ENCODE measurements around the gene CTF1. TPM values are rescaled to one million over a fixed set of nuclear protein-coding genes. Genes with fewer than 3 reads are reported as not detected.
"Not testable (repeated sequence)": the region's sequence is repeated elsewhere in the genome, so short reads cannot be mapped to it uniquely, and the experiment has no call there.

Gene CTF1
- total and polyA plus RNA-seq, 2 donors, result 0.38 to 3.8 TPM

DNA sequence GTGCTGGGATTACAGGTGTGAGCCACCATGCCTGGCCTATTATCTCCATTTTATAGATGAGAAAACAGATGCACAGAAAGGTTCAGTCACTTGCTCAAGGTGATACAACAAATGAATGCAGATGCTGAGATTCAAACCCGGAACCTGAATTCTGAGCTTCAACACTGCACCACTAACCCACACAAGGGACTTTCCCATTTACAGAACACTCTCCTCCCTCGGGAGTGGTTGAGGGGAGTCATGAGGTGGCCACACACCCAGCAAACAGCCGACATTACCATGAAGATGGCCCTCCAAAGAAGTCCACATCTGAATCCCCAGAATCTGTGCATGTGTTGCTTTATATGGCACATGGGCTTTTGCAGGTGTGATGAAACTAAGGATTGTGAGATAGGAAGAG lies 11.7 kb upstream of the CTF1 start:
- H3K36me3 ChIP-seq (ENCODE audit: control insufficient read depth in 2 of 2, insufficient read depth in 2 of 2, low read length in 1 of 2), result peaks cover 26 to 34% of the 10 kb centered on the region in 2 donors
- no peak overlapping the region for H3K4me3 ChIP-seq (ENCODE audit: low read length in 2 of 2)
- H3K27ac ChIP-seq (ENCODE audit: low read depth in 1 of 2, low read length in 1 of 2), result no peak overlapping the region
- peaks cover 0 to 13% of the 10 kb centered on the region in 2 donors for H3K4me1 ChIP-seq (ENCODE audit: control insufficient read depth in 2 of 2, insufficient read depth in 2 of 2, low read length in 2 of 2)
- DNase-seq (ENCODE audit: low read depth in 6 of 9, low spot score in 9 of 9), result no peak
- 91% methylated on average over 3 of the region's 3 CpGs for WGBS
- no peaks in the 10 kb centered on the region for H3K27me3 ChIP-seq (ENCODE audit: control insufficient read depth in 2 of 2, insufficient read depth in 1 of 2, low read length in 1 of 2)
- no peaks in the 10 kb centered on the region for H3K9me3 ChIP-seq (ENCODE audit: control insufficient read depth in 2 of 2, insufficient read depth in 1 of 2, low read length in 1 of 2)

GRCh38 chr16:30885196-30885595 lies 11.2 kb upstream of the CTF1 start:
- Histone ChIP-seq H3K27ac (ENCODE audit: low read depth in 1 of 2, low read length in 1 of 2) (no peak overlapping the region), H3K27me3 (ENCODE audit: control insufficient read depth in 2 of 2, insufficient read depth in 1 of 2, low read length in 1 of 2) (no peaks in the 10 kb centered on the region), H3K4me1 (ENCODE audit: control insufficient read depth in 2 of 2, insufficient read depth in 2 of 2, low read length in 2 of 2) (peaks cover 0 to 13% of the 10 kb centered on the region in 2 donors), H3K36me3 (ENCODE audit: control insufficient read depth in 2 of 2, insufficient read depth in 2 of 2, low read length in 1 of 2) (peaks cover 26 to 37% of the 10 kb centered on the region in 2 donors), H3K9me3 (ENCODE audit: control insufficient read depth in 2 of 2, insufficient read depth in 1 of 2, low read length in 1 of 2) (no peaks in the 10 kb centered on the region), H3K4me3 (ENCODE audit: low read length in 2 of 2) (no peak overlapping the region)
- 98% methylated on average over 9 of the region's 9 CpGs for WGBS
- no peak for DNase-seq (ENCODE audit: low read depth in 6 of 9, low spot score in 9 of 9)

- WGBS, result 94% methylated on average over 1 of the region's 1 CpG
- no peak overlapping the region for H3K27ac ChIP-seq (ENCODE audit: low read depth in 1 of 2, low read length in 1 of 2)
Measured at GRCh38 chr16:30886145-30886544, 10.3 kb upstream of the CTF1 start.

GRCh38 chr16:30887927-30888326 lies 8.5 kb upstream of the CTF1 start:
- WGBS, result 96% methylated on average over 9 of the region's 9 CpGs
- Histone ChIP-seq H3K4me1 (ENCODE audit: control insufficient read depth in 2 of 2, insufficient read depth in 2 of 2, low read length in 2 of 2) (peaks cover under 1 to 8% of the 10 kb centered on the region in 2 donors), H3K27ac (ENCODE audit: low read depth in 1 of 2, low read length in 1 of 2) (no peak overlapping the region), H3K36me3 (ENCODE audit: control insufficient read depth in 2 of 2, insufficient read depth in 2 of 2, low read length in 1 of 2) (peaks cover 26 to 45% of the 10 kb centered on the region in 2 donors), H3K4me3 (ENCODE audit: low read length in 2 of 2) (no peak overlapping the region), H3K27me3 (ENCODE audit: control insufficient read depth in 2 of 2, insufficient read depth in 1 of 2, low read length in 1 of 2) (no peaks in the 10 kb centered on the region), H3K9me3 (ENCODE audit: control insufficient read depth in 2 of 2, insufficient read depth in 1 of 2, low read length in 1 of 2) (no peaks in the 10 kb centered on the region)
- no peak for DNase-seq (ENCODE audit: low read depth in 6 of 9, low spot score in 9 of 9)

More at GRCh38 chr16:30886145-30886544, 10.3 kb upstream of the CTF1 start:
- no peaks in the 10 kb centered on the region for H3K27me3 ChIP-seq (ENCODE audit: control insufficient read depth in 2 of 2, insufficient read depth in 1 of 2, low read length in 1 of 2)
- no peaks in the 10 kb centered on the region for H3K9me3 ChIP-seq (ENCODE audit: control insufficient read depth in 2 of 2, insufficient read depth in 1 of 2, low read length in 1 of 2)
- H3K4me1 ChIP-seq (ENCODE audit: control insufficient read depth in 2 of 2, insufficient read depth in 2 of 2, low read length in 2 of 2), result peaks cover 0 to 13% of the 10 kb centered on the region in 2 donors
- no peak for DNase-seq (ENCODE audit: low read depth in 6 of 9, low spot score in 9 of 9)
- H3K36me3 ChIP-seq (ENCODE audit: control insufficient read depth in 2 of 2, insufficient read depth in 2 of 2, low read length in 1 of 2), result peaks cover 26 to 37% of the 10 kb centered on the region in 2 donors
- no peak overlapping the region for H3K4me3 ChIP-seq (ENCODE audit: low read length in 2 of 2)

- Histone ChIP-seq H3K27ac (ENCODE audit: low read depth in 1 of 2, low read length in 1 of 2) (no peak overlapping the region), H3K4me1 (ENCODE audit: control insufficient read depth in 2 of 2, insufficient read depth in 2 of 2, low read length in 2 of 2) (peaks cover 10 to 14% of the 10 kb centered on the region in 2 donors), H3K9me3 (ENCODE audit: control insufficient read depth in 2 of 2, insufficient read depth in 1 of 2, low read length in 1 of 2) (no peaks in the 10 kb centered on the region), H3K36me3 (ENCODE audit: control insufficient read depth in 2 of 2, insufficient read depth in 2 of 2, low read length in 1 of 2) (peaks cover 26 to 45% of the 10 kb centered on the region in 2 donors), H3K27me3 (ENCODE audit: control insufficient read depth in 2 of 2, insufficient read depth in 1 of 2, low read length in 1 of 2) (no peaks in the 10 kb centered on the region), H3K4me3 (ENCODE audit: low read length in 2 of 2) (no peak overlapping the region)
- DNase-seq (ENCODE audit: low read depth in 6 of 9, low spot score in 9 of 9), result no peak
- WGBS, result 98% methylated on average over 8 of the region's 8 CpGs
Measured at GRCh38 chr16:30888856-30889499, 7.4 kb upstream of the CTF1 start.

GRCh38 chr16:30889721-30890120 lies 6.7 kb upstream of the CTF1 start:
- peaks cover 12 to 20% of the 10 kb centered on the region in 2 donors for H3K4me1 ChIP-seq (ENCODE audit: control insufficient read depth in 2 of 2, insufficient read depth in 2 of 2, low read length in 2 of 2)
- 93% methylated on average over 5 of the region's 5 CpGs for WGBS
- H3K36me3 ChIP-seq (ENCODE audit: control insufficient read depth in 2 of 2, insufficient read depth in 2 of 2, low read length in 1 of 2), result peaks cover 26 to 41% of the 10 kb centered on the region in 2 donors

GRCh38 chr16:30891043-30891823 lies 5.2 kb upstream of the CTF1 start:
- H3K36me3 ChIP-seq (ENCODE audit: control insufficient read depth in 2 of 2, insufficient read depth in 2 of 2, low read length in 1 of 2), result peaks cover 22 to 33% of the 10 kb centered on the region in 2 donors
- not testable (repeated sequence) for DNase-seq (ENCODE audit: low read depth in 6 of 9, low spot score in 9 of 9); H3K9me3 ChIP-seq (ENCODE audit: control insufficient read depth in 2 of 2, insufficient read depth in 1 of 2, low read length in 1 of 2); H3K4me3 ChIP-seq (ENCODE audit: low read length in 2 of 2); H3K27me3 ChIP-seq (ENCODE audit: control insufficient read depth in 2 of 2, insufficient read depth in 1 of 2, low read length in 1 of 2); H3K27ac ChIP-seq (ENCODE audit: low read depth in 1 of 2, low read length in 1 of 2)
- 98% methylated on average over 15 of the region's 15 CpGs for WGBS
- H3K4me1 ChIP-seq (ENCODE audit: control insufficient read depth in 2 of 2, insufficient read depth in 2 of 2, low read length in 2 of 2), result peaks cover 12 to 28% of the 10 kb centered on the region in 2 donors

More at GRCh38 chr16:30889721-30890120, 6.7 kb upstream of the CTF1 start:
- Histone ChIP-seq H3K9me3 (ENCODE audit: control insufficient read depth in 2 of 2, insufficient read depth in 1 of 2, low read length in 1 of 2) (no peaks in the 10 kb centered on the region), H3K27ac (ENCODE audit: low read depth in 1 of 2, low read length in 1 of 2) (no peak overlapping the region), H3K4me3 (ENCODE audit: low read length in 2 of 2) (no peak overlapping the region), H3K27me3 (ENCODE audit: control insufficient read depth in 2 of 2, insufficient read depth in 1 of 2, low read length in 1 of 2) (no peaks in the 10 kb centered on the region)
- DNase-seq (ENCODE audit: low read depth in 6 of 9, low spot score in 9 of 9), result no peak

- Histone ChIP-seq H3K27me3 (ENCODE audit: control insufficient read depth in 2 of 2, insufficient read depth in 1 of 2, low read length in 1 of 2) (no peaks in the 10 kb centered on the region), H3K36me3 (ENCODE audit: control insufficient read depth in 2 of 2, insufficient read depth in 2 of 2, low read length in 1 of 2) (peaks cover 11 to 27% of the 10 kb centered on the region in 2 donors), H3K27ac (ENCODE audit: low read depth in 1 of 2, low read length in 1 of 2) (no peak overlapping the region), H3K4me1 (ENCODE audit: control insufficient read depth in 2 of 2, insufficient read depth in 2 of 2, low read length in 2 of 2) (peaks cover 18 to 40% of the 10 kb centered on the region in 2 donors), H3K4me3 (ENCODE audit: low read length in 2 of 2) (peak overlapping the region; percentile 62 to 79), H3K9me3 (ENCODE audit: control insufficient read depth in 2 of 2, insufficient read depth in 1 of 2, low read length in 1 of 2) (no peaks in the 10 kb centered on the region)
- DNase-seq (ENCODE audit: low read depth in 6 of 9, low spot score in 9 of 9), result no peak
- WGBS, result 77% methylated on average over 20 of the region's 20 CpGs
Measured at GRCh38 chr16:30892670-30893416, 3.6 kb upstream of the CTF1 start.

DNA sequence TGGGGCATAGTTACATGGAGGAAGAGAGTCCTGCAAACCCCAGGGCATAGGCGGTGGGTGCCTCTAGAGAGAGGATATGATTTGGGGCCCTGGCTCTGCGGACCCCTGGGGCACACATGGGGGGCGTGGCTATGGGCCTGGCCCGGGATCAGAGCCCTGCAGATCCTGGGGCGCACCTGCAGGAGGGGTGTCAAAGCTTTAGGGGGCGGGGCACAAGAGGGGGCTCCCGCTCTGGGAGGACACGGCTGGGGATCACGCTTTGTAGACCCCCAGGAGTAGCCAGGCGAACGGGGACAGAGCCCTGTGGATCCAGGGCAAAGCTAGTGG lies 3.0 kb upstream of the CTF1 start:
- 1% methylated on average over 11 of the region's 11 CpGs for WGBS
- peak overlapping the region; percentile 62 to 79 for H3K4me3 ChIP-seq (ENCODE audit: low read length in 2 of 2)
- H3K27me3 ChIP-seq (ENCODE audit: control insufficient read depth in 2 of 2, insufficient read depth in 1 of 2, low read length in 1 of 2), result no peaks in the 10 kb centered on the region
- H3K9me3 ChIP-seq (ENCODE audit: control insufficient read depth in 2 of 2, insufficient read depth in 1 of 2, low read length in 1 of 2), result no peaks in the 10 kb centered on the region
- H3K36me3 ChIP-seq (ENCODE audit: control insufficient read depth in 2 of 2, insufficient read depth in 2 of 2, low read length in 1 of 2), result peaks cover 10 to 27% of the 10 kb centered on the region in 2 donors
- H3K4me1 ChIP-seq (ENCODE audit: control insufficient read depth in 2 of 2, insufficient read depth in 2 of 2, low read length in 2 of 2), result peaks cover 18 to 40% of the 10 kb centered on the region in 2 donors
- H3K27ac ChIP-seq (ENCODE audit: low read depth in 1 of 2, low read length in 1 of 2), result peak overlapping the region in 1 of 2 donors; percentile 94
- peak in 1 of 9 donors; percentile 32 for DNase-seq (ENCODE audit: low read depth in 6 of 9, low spot score in 9 of 9)

Measured in thymus (tissue), 11 donors.